Measurements from ENCODE around the gene NPAS3. TPM values are rescaled to one million over a fixed set of nuclear protein-coding genes. Genes with fewer than 3 reads are reported as not detected.

Gene NPAS3
- total and polyA plus RNA-seq, 2 of the 8 experiments (the other 6 are each of a cell fraction or from before 2014, with no cell fraction given): 0.11 to 0.60 TPM

DNA sequence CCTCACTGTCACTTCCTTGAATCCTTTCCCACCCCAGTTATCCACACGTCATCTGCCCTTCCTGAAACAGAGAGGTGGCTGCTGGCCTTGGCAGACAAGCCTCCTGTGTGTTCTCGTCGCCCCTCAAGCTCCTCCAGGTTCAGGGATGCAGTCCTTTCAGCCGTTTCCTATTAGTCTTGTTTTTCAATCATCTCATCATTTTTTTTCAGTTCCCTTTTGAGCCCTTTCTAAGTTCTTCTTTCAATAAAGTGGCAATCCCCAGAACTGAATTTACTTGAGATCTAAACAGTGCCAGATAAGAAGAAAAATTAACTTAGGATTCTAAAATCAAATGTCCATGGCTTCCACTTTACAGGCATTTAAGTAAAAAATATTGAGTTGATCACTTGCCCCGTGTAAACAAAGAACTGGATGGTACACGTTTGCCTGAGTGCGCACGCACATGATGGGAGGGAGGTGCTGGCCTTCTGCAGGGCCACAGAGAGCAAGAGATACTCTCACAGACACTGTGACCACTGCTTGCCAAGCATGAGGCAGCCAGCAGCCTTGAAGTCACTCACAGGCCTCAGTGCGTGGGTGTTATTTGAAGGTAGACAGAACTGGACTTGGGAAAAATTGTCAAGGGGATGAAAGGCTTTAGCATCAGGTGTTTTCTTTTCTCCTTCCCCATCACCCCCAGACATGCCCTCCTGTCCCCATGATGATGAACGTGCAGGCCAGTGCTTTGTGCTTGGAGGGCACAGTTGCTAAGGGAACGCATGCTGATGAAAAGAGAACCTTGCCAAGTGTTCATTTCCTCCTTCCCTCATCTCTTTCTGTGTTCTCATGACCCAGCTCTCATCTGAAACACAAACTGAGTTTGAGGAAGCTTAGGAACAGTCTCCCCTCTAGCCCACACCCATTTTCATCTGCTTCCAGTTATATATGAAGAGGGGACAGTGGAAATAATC lies 603.9 kb downstream of the NPAS3 start:
- no peaks in the 10 kb centered on the region for H3K4me1 ChIP-seq (replicated peaks in 1 of 4; ENCODE audit: control insufficient read depth in 3 of 4, insufficient read depth in 4 of 4, low read length in 3 of 4)
- H4K5ac ChIP-seq (ENCODE audit: insufficient read length, low read depth, low read length): no peak overlapping the region
- WGBS, 2 experiments (ENCODE audit: extremely low coverage in 1 of 2, insufficient coverage in 1 of 2, insufficient read length in 1 of 2, insufficient replicate concordance in 2 of 2, low coverage in 1 of 2, low lambda C conversion rate in 2 of 2, missing lambda C conversion rate in 1 of 2): 86% methylated on average over 11 of the region's 11 CpGs; no CpG with 5 or more reads in 1 of the 2 experiments
- H3K18ac ChIP-seq (ENCODE audit: extremely low read depth, low read length): no peak overlapping the region
- no peaks in the 10 kb centered on the region for H4K20me1 ChIP-seq (replicated peaks in 1 of 2; ENCODE audit: control insufficient read depth in 1 of 2, insufficient read depth in 2 of 2, low read length in 2 of 2)
- no peak overlapping the region for H3K9ac ChIP-seq (replicated peaks in 1 of 4; ENCODE audit: extremely low read depth in 1 of 4, low read depth in 3 of 4, low read length in 3 of 4)
- H3K27me3 ChIP-seq (replicated peaks in 1 of 4; ENCODE audit: control insufficient read depth in 3 of 4, extremely low read depth in 1 of 4, insufficient read depth in 3 of 4, low read length in 3 of 4): no peaks in the 10 kb centered on the region; a peak in 1 of 7 replicates
- H2BK15ac ChIP-seq (ENCODE audit: low read length): no peak overlapping the region
- H3K4ac ChIP-seq (replicated peaks; ENCODE audit: insufficient read length, low read depth, low read length): no peak overlapping the region
- no peak for DNase-seq (ENCODE audit: low read depth in 1 of 2, low spot score in 2 of 2)
- no peaks in the 10 kb centered on the region for H3K79me1 ChIP-seq (ENCODE audit: low read depth, low read length)
- H2AK5ac ChIP-seq (ENCODE audit: low read depth, low read length): no peak overlapping the region
- no peak overlapping the region for H3K14ac ChIP-seq (ENCODE audit: insufficient read length)
- H4K8ac ChIP-seq (ENCODE audit: extremely low read depth, insufficient read depth, low read length): no peak overlapping the region
- no peak overlapping the region for H3K4me3 ChIP-seq (ENCODE audit: extremely low read depth in 1 of 4, insufficient read depth in 2 of 4, low read depth in 3 of 4, low read length in 4 of 4)
- no peak overlapping the region for H2BK20ac ChIP-seq (ENCODE audit: low read length)
- no peak overlapping the region for H2BK12ac ChIP-seq (ENCODE audit: low read depth, low read length)
- H3K56ac ChIP-seq (replicated peaks; ENCODE audit: insufficient read length, low read depth, low read length): no peak overlapping the region
- no peak overlapping the region for H3K23ac ChIP-seq (ENCODE audit: insufficient read length)
- no peak overlapping the region for H2BK120ac ChIP-seq (replicated peaks; ENCODE audit: low read depth, low read length)
- H3K4me2 ChIP-seq (ENCODE audit: insufficient read depth in 1 of 2, low read depth in 2 of 2, low read length in 2 of 2): no peak overlapping the region
- no peaks in the 10 kb centered on the region for H3K36me3 ChIP-seq (ENCODE audit: control insufficient read depth in 2 of 4, insufficient read depth in 4 of 4, low read length in 3 of 4)
- H3K23me2 ChIP-seq (ENCODE audit: low read depth, low read length): no peaks in the 10 kb centered on the region
- H3K27ac ChIP-seq (ENCODE audit: low read depth, low read length): no peak overlapping the region
- FAIRE-seq: no peak
- TF ChIP-seq TAF1 (IDR thresholded peaks at IDR 0.05; ENCODE audit: low read depth, low read length): no peak
- TF ChIP-seq CREB1 (IDR thresholded peaks at IDR 0.05): no peak
- TF ChIP-seq CTBP2 (IDR thresholded peaks at IDR 0.05; ENCODE audit: borderline replicate concordance, insufficient read depth, insufficient read length, low read length): no peak
- no peak for TF ChIP-seq CBX8 (IDR thresholded peaks at IDR 0.05; ENCODE audit: borderline replicate concordance, low read depth, low read length)
- no peak for TF ChIP-seq TBP (IDR thresholded peaks at IDR 0.05; ENCODE audit: low read depth, low read length)
- no peaks in the 10 kb centered on the region for H3K79me2 ChIP-seq (ENCODE audit: control insufficient read depth in 1 of 2, insufficient read depth in 2 of 2, low read length in 2 of 2)
- no peak overlapping the region for H2AFZ ChIP-seq (ENCODE audit: low read length)
- ChIA-PET CTCF (ENCODE audit: partially characterized antibody) (no interaction called here), POLR2A (ENCODE audit: partially characterized antibody) (no interaction called here)
- H4K91ac ChIP-seq (replicated peaks; ENCODE audit: insufficient read length, low read length): no peak overlapping the region
- H3K9me3 ChIP-seq (ENCODE audit: insufficient read depth in 2 of 2, low read depth in 1 of 2, low read length in 1 of 2): no peaks in the 10 kb centered on the region
- no peak overlapping the region for H2BK5ac ChIP-seq (ENCODE audit: low read depth, low read length)

Measured in H1 (cell line).